Activated T-cell treated with anti-CD3 and anti-CD28 coated beads, Interleukin-2, amount 50 U/mL, for 72 hours (primary cell): ENCODE measurements around the gene DCLK1. TPM values are rescaled to one million over a fixed set of nuclear protein-coding genes. Genes with fewer than 3 reads are reported as not detected.

ENCODE experiments used
- ATAC-seq, 2 donors: fragments of 150-1000 bp; cut with Tn5 transposase; replicated peaks in 1 of 2; 2 replicates each; pipeline ENCODE4 v1.10.0; 2021; ENCODE audit warnings: moderate library complexity in 2 of 2, mild to moderate bottlenecking in 1 of 2
- DNase-seq, 2 donors: peaks; one replicate each; pipeline ENCODE4 v3.0.0; 2021 to 2022; ENCODE audit warnings: mixed read lengths in 1 of 2
- H3K27ac Mint-ChIP-seq: one replicate; pipeline ENCODE4 v1.8.0; 2022; ENCODE audit warnings: mild to moderate bottlenecking, moderate library complexity, mixed read lengths
- H3K27me3 Mint-ChIP-seq: one replicate; pipeline ENCODE4 v1.8.0; 2022; ENCODE audit warnings: low read depth, mixed read lengths
- H3K36me3 Mint-ChIP-seq, 2 donors: one replicate each; pipeline ENCODE4 v1.8.0; 2022; ENCODE audit warnings: mixed read lengths in 2 of 2, mild to moderate bottlenecking in 1 of 2; ENCODE audit not compliant: insufficient read depth in 2 of 2
- H3K4me1 Mint-ChIP-seq: one replicate; pipeline ENCODE4 v1.8.0; 2022; ENCODE audit warnings: low read depth, mixed read lengths
- H3K4me3 Mint-ChIP-seq, 2 donors: one replicate each; pipeline ENCODE4 v1.8.0; 2022; ENCODE audit warnings: mild to moderate bottlenecking in 2 of 2, mixed read lengths in 2 of 2, moderate library complexity in 2 of 2
- H3K9me3 Mint-ChIP-seq, 2 donors: one replicate each; pipeline ENCODE4 v1.8.0; 2022; ENCODE audit warnings: mixed read lengths in 2 of 2
- total RNA-seq, 2 donors: library from RNA; stranded (reverse); gene quantifications; one replicate each; pipeline ENCODE4 v1.2.3, GENCODE V29; 2022

Gene DCLK1
- total RNA-seq, 2 donors from 2014 or later = not detected

- DNase-seq = no peak
- H3K27ac Mint-ChIP-seq = no peak overlapping the region
- no peaks in the 10 kb centered on the region for H3K27me3 Mint-ChIP-seq
- no peak for ATAC-seq
- H3K4me3 Mint-ChIP-seq = no peak overlapping the region
- H3K9me3 Mint-ChIP-seq = peaks cover 0 to 1% of the 10 kb centered on the region in 2 donors
- no peaks in the 10 kb centered on the region for H3K4me1 Mint-ChIP-seq
- no peaks in the 10 kb centered on the region for H3K36me3 Mint-ChIP-seq
These were observed 16.1 kb upstream of the DCLK1 start for GRCh38 chr13:36147330-36147729.

- no peaks in the 10 kb centered on the region for H3K36me3 Mint-ChIP-seq
- no peaks in the 10 kb centered on the region for H3K27me3 Mint-ChIP-seq
- peaks cover 0 to 2% of the 10 kb centered on the region in 2 donors for H3K9me3 Mint-ChIP-seq
- no peak for DNase-seq
- H3K4me3 Mint-ChIP-seq = no peak overlapping the region
- ATAC-seq = no peak
- H3K27ac Mint-ChIP-seq = no peak overlapping the region
- no peaks in the 10 kb centered on the region for H3K4me1 Mint-ChIP-seq
These were observed 15.5 kb upstream of the DCLK1 start for GRCh38 chr13:36146511-36147269.

- ATAC-seq (no peak), DNase-seq (no peak)
- Mint-ChIP-seq H3K4me3 (no peak overlapping the region), H3K27me3 (no peaks in the 10 kb centered on the region), H3K4me1 (no peaks in the 10 kb centered on the region), H3K9me3 (peaks cover 0 to 2% of the 10 kb centered on the region in 2 donors), H3K27ac (no peak overlapping the region), H3K36me3 (no peaks in the 10 kb centered on the region)
These were observed 12.6 kb upstream of the DCLK1 start for GRCh38 chr13:36143738-36144137.

GRCh38 chr13:36142735-36143134, 11.6 kb upstream of the DCLK1 start:
- ATAC-seq (no peak), DNase-seq (no peak)
- no peak overlapping the region for H3K27ac Mint-ChIP-seq
- no peaks in the 10 kb centered on the region for H3K36me3 Mint-ChIP-seq
- H3K9me3 Mint-ChIP-seq = peaks cover 0 to 2% of the 10 kb centered on the region in 2 donors
- H3K4me1 Mint-ChIP-seq = no peaks in the 10 kb centered on the region
- no peaks in the 10 kb centered on the region for H3K27me3 Mint-ChIP-seq
- H3K4me3 Mint-ChIP-seq = no peak overlapping the region

- H3K27me3 Mint-ChIP-seq = peaks cover 30% of the 10 kb centered on the region
- H3K9me3 Mint-ChIP-seq = peaks cover 0 to 3% of the 10 kb centered on the region in 2 donors
- ATAC-seq (no peak), DNase-seq (no peak)
- no peaks in the 10 kb centered on the region for H3K4me1 Mint-ChIP-seq
- no peak overlapping the region for H3K4me3 Mint-ChIP-seq
- no peaks in the 10 kb centered on the region for H3K36me3 Mint-ChIP-seq
- no peak overlapping the region for H3K27ac Mint-ChIP-seq
These were observed 4.7 kb upstream of the DCLK1 start for GRCh38 chr13:36135876-36136275.

- H3K27ac Mint-ChIP-seq = no peak overlapping the region
- H3K4me3 Mint-ChIP-seq = no peak overlapping the region
- no peak for DNase-seq
- peaks cover 40% of the 10 kb centered on the region for H3K27me3 Mint-ChIP-seq
- no peaks in the 10 kb centered on the region for H3K36me3 Mint-ChIP-seq
- no peak for ATAC-seq
- no peaks in the 10 kb centered on the region for H3K4me1 Mint-ChIP-seq
- peaks cover 0 to 3% of the 10 kb centered on the region in 2 donors for H3K9me3 Mint-ChIP-seq
These were observed 3.5 kb upstream of the DCLK1 start for GRCh38 chr13:36134632-36135031.

- DNase-seq (no peak), ATAC-seq (no peak)
- peaks cover 43% of the 10 kb centered on the region for H3K27me3 Mint-ChIP-seq
- no peaks in the 10 kb centered on the region for H3K36me3 Mint-ChIP-seq
- H3K4me3 Mint-ChIP-seq = no peak overlapping the region
- no peaks in the 10 kb centered on the region for H3K4me1 Mint-ChIP-seq
- peaks cover 0 to 3% of the 10 kb centered on the region in 2 donors for H3K9me3 Mint-ChIP-seq
- H3K27ac Mint-ChIP-seq = no peak overlapping the region
These were observed 2.9 kb upstream of the DCLK1 start for GRCh38 chr13:36133950-36134626.

GRCh38 chr13:36132376-36132775, 1.2 kb upstream of the DCLK1 start:
- ATAC-seq (no peak), DNase-seq (no peak)
- peaks cover 0 to 3% of the 10 kb centered on the region in 2 donors for H3K9me3 Mint-ChIP-seq
- H3K27ac Mint-ChIP-seq = no peak overlapping the region
- no peak overlapping the region for H3K4me3 Mint-ChIP-seq
- H3K27me3 Mint-ChIP-seq = peaks cover 43% of the 10 kb centered on the region
- H3K36me3 Mint-ChIP-seq = no peaks in the 10 kb centered on the region
- no peaks in the 10 kb centered on the region for H3K4me1 Mint-ChIP-seq

- no peak for DNase-seq
- peaks cover 43% of the 10 kb centered on the region for H3K27me3 Mint-ChIP-seq
- no peak overlapping the region for H3K27ac Mint-ChIP-seq
- no peak overlapping the region for H3K4me3 Mint-ChIP-seq
- H3K9me3 Mint-ChIP-seq = peaks cover 0 to 3% of the 10 kb centered on the region in 2 donors
- ATAC-seq = no peak
- H3K36me3 Mint-ChIP-seq = no peaks in the 10 kb centered on the region
- no peaks in the 10 kb centered on the region for H3K4me1 Mint-ChIP-seq
These were observed 732 bp upstream of the DCLK1 start for GRCh38 chr13:36131931-36132297.

- Mint-ChIP-seq H3K36me3 (no peaks in the 10 kb centered on the region), H3K9me3 (peaks cover 0 to 1% of the 10 kb centered on the region in 2 donors), H3K27ac (no peak overlapping the region), H3K4me3 (no peak overlapping the region), H3K4me1 (no peaks in the 10 kb centered on the region), H3K27me3 (peaks cover 40% of the 10 kb centered on the region)
- ATAC-seq (no peak), DNase-seq (no peak)
These were observed 495 bp downstream of the DCLK1 start for GRCh38 chr13:36130552-36131221.

- no peaks in the 10 kb centered on the region for H3K9me3 Mint-ChIP-seq
- no peaks in the 10 kb centered on the region for H3K4me1 Mint-ChIP-seq
- ATAC-seq (no peak), DNase-seq (no peak)
- H3K36me3 Mint-ChIP-seq = no peaks in the 10 kb centered on the region
- peaks cover 36% of the 10 kb centered on the region for H3K27me3 Mint-ChIP-seq
- no peak overlapping the region for H3K27ac Mint-ChIP-seq
- H3K4me3 Mint-ChIP-seq = no peak overlapping the region
These were observed 1.0 kb downstream of the DCLK1 start for GRCh38 chr13:36130193-36130551.

- peaks cover 36% of the 10 kb centered on the region for H3K27me3 Mint-ChIP-seq
- no peaks in the 10 kb centered on the region for H3K9me3 Mint-ChIP-seq
- ATAC-seq = no peak
- no peaks in the 10 kb centered on the region for H3K36me3 Mint-ChIP-seq
- no peak overlapping the region for H3K4me3 Mint-ChIP-seq
- no peak overlapping the region for H3K27ac Mint-ChIP-seq
- no peaks in the 10 kb centered on the region for H3K4me1 Mint-ChIP-seq
- no peak for DNase-seq
These were observed 1.6 kb downstream of the DCLK1 start for GRCh38 chr13:36129539-36129938.

GRCh38 chr13:36126491-36126890, 4.7 kb downstream of the DCLK1 start:
- Mint-ChIP-seq H3K4me3 (no peak overlapping the region), H3K4me1 (no peaks in the 10 kb centered on the region), H3K27ac (no peak overlapping the region), H3K27me3 (peaks cover 13% of the 10 kb centered on the region), H3K9me3 (peaks cover 0 to 1% of the 10 kb centered on the region in 2 donors), H3K36me3 (no peaks in the 10 kb centered on the region)
- DNase-seq = no peak
- ATAC-seq = no peak
